ENCODE results near the gene ADNP2.
"Not testable (repeated sequence)": the region's sequence is repeated elsewhere in the genome, so short reads cannot be mapped to it uniquely, and the experiment has no call there.

Gene ADNP2

DNA sequence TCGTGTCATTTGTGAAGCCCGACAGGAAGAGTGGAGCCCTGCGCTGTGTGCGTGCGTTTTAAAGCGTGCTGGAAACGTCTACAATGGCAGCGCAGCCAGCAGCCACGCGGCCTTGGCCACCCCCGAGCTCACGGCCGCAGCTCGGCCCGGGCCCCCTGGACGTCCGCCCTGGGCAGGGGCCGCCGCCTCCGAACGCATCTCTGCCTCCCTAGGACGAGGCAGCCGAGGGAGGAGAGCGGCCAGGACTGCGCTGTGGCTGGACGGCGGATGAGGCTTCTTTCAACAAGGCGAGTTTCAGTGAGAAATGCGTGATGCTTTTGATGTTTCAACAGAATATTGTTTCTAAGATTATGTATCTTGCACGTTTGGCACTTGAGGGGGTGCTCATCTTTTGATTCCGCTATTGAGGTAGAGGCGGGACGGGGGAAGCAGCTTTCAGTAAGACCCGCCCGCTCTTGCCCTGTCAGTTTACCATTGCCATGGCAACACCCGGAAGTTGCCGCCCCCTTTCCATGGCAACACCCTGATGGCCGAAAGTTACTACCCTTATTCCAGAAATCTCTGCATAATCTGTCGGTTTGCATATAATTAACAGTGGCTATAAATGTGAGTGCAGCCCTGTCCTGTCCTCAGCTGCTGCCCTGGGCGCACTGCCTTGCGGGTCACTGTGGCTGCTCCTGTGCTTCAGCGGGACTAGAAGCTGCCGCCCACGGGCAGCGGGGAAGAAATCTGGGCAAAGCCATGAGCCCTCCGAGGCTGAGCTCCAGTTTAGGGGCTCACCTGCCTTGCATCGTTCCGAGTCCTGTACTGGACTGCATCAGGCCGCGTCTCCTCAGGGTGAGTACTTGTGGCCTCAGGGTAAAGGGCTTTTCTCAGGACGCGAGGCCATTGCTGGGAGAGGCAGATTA, 38.6 kb downstream of the ADNP2 start:
- DNase-seq, result peak; percentile 90

DNA sequence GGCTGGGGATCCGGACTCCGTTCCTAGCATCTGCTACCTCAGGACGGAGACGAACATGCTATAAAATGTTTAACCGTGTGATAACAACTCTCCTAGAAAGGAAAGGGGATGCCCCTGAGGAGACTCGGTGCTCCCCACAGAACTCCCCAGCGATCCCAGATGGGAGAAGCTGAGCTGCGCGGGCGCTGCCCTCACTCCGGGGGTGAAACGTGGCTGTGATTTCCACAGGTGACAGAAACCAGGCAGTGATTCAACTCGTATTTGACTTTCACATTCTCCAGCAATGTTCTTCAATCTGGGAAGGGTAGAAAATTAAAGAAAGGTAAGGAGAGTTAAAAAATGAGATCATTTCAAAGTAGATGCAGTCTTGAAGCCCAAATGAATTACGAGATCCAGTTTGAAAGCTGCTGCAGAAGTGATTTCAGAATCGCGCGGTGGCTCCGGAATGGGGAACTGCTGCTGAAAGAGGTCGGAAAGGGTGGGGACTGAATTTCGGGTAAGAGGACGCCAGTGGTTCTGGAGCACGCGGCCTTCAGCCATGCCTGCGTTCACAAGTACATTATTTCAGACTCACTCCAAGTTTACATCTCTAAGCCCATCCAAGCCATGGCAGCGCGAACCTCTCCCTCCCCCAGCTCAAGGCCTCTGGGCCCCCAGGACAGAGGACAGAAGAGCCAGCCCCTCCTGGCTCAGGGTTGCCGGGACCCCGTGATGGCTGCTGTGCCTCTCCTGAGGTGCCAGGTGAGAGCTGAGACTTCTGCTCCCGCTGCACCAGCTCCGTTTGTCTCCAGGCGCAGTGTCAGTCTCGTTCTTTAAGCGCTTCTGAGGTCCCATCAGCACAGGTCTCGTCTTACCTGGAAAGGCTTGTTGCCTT, 39.5 kb downstream of the ADNP2 start:
- DNase-seq, result no peak

DNA sequence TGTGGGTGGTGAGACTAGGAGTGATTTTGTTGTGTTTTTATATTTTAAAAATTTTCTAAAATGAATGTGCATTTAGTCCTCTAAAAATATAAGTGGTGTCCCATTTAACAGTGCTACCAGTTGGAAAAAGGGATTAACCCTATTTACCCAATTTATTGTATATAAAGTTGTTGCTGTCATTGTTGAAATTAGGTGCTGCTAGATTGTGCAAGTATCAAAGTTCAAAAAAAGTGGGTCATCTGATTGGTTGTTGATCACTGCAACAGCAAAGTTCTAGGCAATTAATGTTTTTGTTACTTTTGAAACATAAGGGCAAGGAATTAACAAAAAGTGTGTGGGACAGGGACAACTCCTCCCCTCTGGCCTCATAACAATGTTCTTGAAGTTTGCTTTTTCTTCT, 40.6 kb downstream of the ADNP2 start:
- DNase-seq, result no peak

DNA sequence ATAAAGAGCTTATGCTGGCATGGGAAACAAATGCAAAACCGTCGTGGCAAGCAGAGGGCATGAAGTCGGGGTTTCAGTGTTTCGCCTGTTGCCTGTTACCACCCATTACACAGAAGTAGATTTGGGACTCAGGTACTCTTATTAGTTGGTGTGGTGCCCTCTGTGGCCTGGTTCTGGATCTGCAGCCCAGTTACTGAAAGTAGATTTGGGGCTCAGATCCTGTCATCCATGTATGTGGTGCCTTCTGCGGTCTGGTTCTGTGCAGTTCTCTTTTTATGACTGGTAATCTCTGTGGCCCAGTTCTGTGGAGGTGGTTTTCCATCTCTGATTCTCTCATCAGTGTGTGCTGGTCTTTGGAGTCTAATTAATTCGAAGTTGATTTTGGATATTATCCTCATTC, 45.2 kb downstream of the ADNP2 start:
- no peak for DNase-seq

DNA sequence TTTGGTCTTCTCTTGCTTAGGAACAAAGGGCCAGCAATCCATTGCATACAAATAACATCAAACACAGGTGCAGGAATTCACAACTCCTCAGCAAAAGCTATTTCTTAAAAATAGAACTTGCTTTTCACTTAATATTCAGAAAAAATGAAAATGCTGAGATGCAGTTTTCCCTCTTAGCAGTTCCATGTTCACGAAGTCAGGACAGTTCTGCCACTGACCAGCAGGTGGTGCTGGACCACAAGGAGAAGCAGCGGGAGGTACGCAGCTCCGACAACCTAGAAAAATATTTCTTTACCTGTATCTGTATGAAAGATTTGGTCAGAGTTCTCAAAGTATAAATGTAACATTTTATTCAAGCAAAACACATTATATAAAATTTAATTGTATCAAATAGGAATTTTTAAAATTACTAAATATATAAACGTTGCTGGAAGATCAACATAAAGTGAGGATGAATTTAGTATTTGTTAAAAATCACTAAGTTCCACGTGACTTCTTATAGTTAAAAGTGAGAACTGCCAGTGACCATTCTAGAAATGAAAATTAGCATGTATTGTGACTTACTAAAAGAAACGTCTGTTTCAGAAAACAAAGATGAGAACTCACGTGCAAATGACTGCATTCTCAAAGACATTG, 48.8 kb downstream of the ADNP2 start:
- DNase-seq, result peak; percentile 36

DNA sequence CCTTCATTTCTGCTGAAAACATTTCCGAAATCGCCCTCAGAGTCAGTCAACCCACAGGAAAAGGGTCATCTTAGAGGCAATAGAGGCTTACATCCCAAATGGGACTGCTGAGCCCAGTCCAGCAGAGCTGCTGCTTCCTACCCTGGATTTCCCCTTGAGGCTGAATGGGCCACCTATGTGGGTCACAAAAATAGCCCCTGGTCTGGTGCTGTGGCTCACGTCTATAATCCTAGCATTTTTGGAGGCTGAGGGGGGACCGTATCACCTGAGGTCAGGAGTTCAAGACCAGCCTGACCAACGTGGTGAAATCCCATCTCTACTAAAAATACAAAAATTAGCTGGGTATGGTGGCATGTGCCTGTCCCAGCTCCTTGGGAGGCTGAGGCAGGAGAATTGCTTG, 49.3 kb downstream of the ADNP2 start:
- no peak for DNase-seq

DNA sequence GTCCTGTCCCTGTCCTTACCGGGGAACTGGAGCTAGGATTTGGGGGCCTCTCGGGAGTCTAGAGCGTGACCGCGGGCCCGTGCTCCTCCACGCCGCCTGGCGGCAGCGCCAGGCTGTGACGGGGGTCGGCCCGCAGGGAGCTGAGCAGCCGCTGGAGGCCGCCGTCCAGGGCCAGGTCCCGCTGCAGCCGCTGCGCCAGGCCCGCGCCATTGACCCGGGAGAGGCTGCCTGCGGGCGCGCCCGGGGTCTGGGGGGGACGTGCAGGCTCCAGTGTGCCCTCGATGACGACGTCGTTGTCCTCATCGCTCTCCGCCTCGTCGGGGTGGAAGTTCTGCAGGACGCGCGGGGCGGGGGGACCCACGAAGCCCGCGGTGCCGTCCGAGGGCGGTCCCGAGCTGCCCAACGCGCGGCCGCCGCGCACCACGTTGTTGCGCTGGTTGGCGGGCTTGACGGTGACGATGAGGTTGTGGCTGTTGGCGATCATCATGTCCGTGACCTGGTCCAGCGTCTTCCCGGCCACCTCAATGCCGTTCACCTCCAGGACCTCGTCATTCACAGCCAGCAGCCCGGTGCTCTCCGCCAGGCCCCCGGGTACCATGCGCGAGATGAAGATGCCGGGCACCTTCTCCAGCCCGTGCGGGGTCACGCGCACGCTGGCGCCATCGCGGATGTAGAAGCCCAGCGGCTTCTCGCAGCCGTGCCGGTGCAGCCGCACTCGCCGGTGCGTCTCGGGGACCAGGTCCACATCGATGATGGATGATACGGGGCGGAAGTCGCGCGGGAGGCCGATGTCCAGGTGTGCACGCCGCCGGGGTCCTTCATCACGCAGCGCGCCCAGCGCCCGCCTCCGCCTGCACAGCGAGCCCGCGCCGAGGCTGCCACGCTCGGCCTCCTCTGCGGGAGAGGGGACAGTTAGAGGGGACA, 50.9 kb downstream of the ADNP2 start:
- peak; percentile 54 for DNase-seq

DNA sequence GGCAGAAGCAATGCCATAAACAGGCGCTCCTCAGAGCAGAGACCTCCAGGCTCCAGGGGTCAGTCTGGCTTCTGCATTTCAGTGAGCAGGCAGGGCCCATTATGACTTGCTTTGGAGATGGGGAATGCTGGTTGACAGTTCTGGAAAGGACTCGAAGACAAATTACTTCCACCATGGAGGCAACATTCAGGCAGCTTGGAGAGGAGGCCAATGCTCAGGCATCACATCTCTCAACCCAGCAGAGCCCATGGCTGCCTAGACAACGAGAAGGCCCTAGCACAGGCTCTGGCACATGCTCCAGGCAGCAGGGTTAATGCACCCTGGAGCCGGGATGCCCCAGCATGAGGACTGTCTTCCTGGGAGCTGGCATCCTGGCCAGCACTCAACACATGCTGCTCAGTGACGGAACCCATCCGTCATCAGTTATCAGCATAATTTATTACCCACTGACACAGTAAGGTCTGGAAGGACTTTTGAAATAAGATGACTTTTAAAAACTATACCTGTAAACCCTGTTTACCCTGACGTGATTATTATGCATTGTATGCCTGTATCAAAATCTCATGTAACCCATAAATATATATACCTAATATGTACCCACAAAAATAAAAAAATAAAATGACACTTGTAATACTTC, 52.8 kb downstream of the ADNP2 start:
- no peak for DNase-seq

DNA sequence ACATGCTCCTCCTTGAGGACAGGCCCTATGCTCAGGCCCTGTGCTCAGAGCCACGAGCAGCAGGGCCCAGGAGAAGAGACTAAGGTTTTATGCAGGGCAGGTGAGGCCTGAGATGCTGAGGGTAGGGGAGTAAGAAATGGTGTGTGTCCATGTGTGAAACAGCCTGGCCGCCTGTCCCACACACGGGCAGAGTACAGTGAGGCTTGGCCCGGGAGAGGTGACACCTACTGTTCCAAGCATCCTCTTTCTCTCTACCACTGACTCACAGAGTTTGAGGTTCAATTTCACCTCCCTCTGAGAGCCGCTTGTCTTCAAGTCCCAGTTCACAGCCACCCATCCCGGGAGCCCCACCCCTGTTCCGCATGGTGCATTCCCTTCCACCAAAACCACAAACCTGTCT, 54.1 kb downstream of the ADNP2 start:
- no peak for DNase-seq

DNA sequence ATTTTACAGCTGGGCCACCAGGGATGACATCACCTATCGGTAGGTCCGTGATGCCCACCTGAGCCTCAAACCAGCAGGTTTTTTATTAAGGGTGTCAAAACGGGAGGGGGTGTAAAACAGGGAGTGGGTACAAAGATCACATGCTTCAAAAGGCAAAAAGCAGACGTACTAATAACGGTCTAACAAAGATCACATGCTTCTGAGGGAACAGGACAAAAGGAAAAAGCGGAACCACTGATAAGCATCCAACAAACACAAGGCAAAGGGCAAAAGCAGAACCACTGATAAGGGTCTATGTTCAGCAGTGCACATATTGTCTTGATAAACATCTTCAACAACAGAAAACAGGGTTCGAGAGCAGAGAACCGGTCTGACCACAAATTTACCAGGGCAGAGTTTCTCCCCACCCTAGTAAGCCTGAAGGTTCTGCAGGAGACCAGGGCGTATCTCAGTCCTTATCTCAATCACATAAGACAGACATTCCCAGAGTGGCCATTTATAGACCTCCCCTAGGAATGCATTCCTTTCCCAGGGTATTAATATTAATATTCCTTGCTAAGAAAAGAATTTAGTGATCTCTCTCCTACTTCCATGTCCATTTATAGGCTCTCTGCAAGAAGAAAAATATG, 55.8 kb downstream of the ADNP2 start:
- not testable (repeated sequence) for DNase-seq

DNA sequence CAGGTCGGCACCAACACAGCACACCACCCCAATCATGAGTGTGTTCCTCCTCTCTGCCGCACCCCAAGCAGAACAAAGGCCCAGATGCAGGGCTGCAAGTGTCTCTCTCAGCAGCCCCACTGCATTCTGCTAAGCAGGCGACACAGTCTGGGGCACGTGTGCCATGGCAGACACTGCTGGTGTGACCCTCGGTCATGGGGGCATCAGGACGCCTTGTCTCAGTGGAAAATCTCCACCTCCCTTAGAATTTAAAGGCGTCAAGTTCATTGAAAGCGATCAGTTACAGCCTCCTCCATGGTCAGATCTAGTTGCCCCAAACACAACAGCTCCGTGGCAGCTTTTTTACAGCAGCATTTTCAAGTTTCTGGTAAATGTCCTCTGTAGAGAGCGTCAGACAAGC, 57.2 kb downstream of the ADNP2 start:
- no peak for DNase-seq

DNA sequence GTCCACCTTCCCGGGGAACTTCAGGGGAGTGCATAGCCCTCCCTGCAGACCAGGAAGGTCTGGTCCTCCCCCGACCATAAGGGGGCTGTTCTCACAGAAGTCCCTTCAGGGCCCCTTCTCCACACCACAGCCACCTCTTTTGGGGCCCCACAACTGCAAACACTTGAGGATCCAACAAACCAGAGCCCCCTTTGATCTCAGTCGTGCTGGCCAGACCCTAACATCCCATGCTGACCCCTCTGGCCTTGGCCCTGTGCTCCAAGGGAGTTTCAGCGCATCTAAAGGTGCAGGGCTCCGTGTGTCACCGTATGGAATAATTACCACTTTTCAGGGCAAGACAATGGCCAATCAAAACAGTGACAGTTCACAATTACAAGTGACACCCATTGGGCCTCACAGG, 57.7 kb downstream of the ADNP2 start:
- DNase-seq, result no peak

DNA sequence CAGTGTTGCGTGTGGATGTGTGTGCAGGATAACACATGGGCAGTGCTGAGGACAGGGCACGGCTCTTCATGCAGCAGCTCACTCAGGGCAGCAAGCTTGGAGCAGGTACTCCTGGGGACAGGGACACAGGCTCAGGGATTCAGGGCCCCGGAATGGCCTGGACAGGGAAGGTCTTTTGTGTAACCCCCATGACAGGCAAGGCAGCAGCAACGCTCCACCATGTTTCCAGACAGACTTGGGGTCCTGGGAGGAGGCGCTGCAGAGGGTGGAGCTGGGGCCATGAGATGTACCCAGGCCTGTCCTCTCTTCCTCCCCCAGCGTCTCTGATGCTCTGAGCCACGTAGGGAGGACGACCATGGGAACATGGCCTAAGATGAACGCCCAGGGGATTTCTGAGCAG, 58.3 kb downstream of the ADNP2 start:
- DNase-seq, result no peak

DNA sequence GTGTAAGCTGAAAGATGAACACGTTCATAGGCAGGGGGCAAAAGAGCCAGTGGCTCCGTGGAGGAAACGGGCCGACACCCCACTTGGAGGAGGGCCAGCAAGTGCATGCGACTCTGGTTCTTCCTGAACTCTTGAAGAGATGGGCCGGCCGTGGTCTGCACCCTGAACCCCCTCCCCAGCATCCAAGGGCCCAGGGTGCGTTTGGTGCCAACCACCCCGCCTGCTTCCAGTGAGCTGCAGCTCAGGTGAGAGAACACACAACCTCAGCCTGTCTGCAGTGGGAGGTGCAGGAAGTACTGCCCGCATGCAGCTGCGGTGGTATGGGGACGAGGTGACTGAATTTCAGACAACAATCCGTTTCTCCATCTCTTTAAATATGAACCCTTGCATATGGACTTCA, 58.9 kb downstream of the ADNP2 start:
- DNase-seq, result no peak

DNA sequence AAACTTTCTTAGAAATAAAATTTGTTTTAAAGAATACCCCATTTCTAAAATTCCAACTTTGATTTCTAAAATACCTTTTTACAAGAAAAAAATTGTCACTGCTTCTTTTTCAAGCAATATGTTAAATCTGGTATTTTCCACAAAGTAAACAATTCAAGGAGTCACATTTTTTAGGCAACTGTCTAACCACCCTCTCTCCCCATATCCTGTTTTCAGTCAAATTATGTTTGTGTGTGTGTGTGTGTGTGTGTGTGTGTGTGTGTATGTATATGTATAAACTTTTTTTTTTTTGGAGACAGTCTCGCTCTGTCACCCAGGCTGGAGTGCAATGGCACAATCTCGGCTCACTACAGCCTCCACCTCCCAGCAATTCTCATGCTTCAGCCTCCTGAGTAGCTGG, 59.3 kb downstream of the ADNP2 start:
- no peak for DNase-seq

DNA sequence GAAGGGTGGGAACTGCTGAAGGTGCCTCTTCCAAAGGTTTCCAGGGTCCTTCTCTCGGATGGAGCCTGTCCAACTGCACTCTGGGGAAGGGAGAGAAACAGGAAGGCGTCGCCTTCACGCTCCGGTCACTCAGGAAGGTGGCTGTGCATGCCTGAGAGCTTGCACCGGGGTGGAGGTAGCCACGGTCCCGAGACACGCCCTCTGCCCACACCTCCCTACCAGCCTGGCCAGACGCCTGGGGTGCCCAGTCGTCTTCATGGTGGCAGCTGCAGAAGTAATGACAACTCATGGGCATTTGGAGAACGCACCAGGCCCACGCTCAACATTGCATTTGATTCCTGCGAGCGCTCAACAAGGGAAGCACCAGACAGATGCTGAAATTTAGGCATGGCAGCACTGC, 59.9 kb downstream of the ADNP2 start:
- DNase-seq, result no peak

DNA sequence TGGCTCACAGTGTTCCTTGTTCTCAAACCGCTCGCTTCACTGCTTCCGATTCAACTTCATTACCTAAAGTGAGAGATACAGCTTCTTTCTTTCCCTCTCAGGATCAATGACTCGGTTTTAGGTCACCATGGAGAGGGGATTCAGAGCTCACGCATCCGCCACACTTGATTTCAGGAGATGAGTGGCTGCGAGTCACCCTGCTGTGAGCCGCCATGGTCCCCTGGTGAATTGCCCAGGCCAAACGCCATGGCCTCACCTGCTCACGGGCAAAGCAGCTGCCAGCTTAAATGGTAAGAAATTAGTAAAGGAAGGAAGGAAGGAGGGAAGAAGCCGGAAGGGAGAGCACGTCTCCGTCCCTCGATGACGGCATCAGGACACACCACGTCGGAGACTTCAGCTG, 60.5 kb downstream of the ADNP2 start:
- no peak for DNase-seq

DNA sequence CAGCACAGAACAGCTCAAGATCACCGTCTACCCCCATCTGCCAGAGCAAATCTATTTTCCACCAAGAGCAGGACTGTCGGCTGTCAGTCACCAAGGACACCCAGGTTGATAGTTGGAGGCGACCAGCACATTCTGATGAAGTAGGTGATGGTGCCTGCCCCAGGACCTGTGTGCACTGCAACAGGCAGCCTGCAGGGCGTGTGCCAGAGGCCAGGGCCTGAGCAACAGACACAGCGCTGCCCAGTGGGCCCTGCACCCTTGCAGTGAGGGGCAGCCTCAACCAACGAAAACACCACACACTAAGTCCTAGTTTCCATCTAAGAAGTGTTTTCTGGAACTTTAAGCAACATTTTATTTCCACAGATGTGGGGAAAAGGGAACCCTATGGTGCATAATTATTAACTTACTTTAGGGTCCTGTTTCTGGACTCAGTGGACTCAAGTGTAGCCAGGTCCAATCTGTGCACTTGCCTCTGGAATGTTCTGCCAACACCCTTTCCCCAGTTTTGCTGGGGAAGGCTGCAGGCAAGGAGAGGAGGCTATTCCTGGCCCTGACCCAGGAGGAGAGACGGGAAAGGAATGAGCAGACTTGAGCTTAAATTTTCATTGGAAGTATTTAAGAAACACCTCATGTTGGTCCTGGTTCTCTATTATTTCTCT, 61.5 kb downstream of the ADNP2 start:
- DNase-seq, result no peak

DNA sequence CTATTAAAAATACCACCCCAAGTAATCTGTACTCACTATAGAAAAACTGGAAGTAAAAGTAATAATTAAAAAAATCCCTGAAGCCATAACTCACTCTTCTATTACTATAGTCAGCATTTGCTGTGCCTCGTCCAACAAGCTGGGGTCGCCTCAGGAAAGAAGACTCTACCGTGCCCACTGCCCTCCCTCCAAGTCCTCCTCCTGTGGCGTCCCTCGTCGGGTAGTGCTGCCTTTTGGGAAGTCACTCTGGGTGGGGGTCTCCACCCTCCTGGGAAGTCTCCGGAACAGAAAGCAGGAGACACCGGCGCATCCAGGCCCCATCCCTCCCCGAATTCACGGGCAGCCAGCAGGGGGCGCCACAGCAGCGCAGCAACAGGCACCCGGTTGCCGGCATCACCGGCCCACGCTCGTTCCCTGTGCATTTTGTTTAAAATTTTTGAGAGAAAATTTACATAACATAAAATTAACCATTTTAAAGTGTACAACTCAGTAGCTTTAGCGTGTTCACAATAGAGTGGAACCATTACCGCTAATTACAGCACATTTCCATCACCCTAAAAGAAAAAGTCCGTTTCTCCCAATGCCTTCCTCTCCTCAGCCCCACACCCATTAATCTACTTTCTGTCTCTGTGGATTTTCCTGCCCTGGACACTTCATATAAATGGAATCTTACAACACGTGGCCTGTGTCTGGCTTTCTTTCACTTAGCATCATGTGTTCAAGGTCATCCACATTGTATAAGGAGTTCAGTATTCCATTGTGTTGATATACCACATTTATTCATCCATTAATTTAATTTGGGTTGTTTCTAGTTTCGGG, 62.2 kb downstream of the ADNP2 start:
- peak; percentile 57 for DNase-seq
